H7 (cell line): ENCODE data around the gene ECHDC1. TPM values are rescaled to one million over a fixed set of nuclear protein-coding genes. Genes with fewer than 3 reads are reported as not detected.

ENCODE experiments used
- DNase-seq: peaks from one replicate; pipeline ENCODE4 v3.0.0; 2012
- H3K27me3 ChIP-seq: 2 replicates; pipeline ENCODE4 v1.6.0; 2011; ENCODE audit warnings: mild to moderate bottlenecking, low read length; ENCODE audit not compliant: control insufficient read depth, insufficient read depth
- H3K36me3 ChIP-seq: replicated peaks from 2 replicates; pipeline ENCODE4 v1.5.1; 2011; ENCODE audit warnings: low read length; ENCODE audit not compliant: control insufficient read depth, insufficient read depth
- H3K4me3 ChIP-seq: 2 replicates; pipeline ENCODE4 v1.5.1; 2011; ENCODE audit warnings: low read depth, mild to moderate bottlenecking, control low read depth, low read length, moderate library complexity; ENCODE audit not compliant: insufficient read depth
- total RNA-seq: library from RNA; depleted of rRNA; stranded (reverse); fragments of >200 nt; shearing (Covaris generic); gene quantifications from 2 replicates; pipeline ENCODE4 v1.2.3, GENCODE V29; 2014; rRNA removed

Gene ECHDC1
- total RNA-seq, 1 experiment from 2014 or later, result 48.8 TPM

DNA sequence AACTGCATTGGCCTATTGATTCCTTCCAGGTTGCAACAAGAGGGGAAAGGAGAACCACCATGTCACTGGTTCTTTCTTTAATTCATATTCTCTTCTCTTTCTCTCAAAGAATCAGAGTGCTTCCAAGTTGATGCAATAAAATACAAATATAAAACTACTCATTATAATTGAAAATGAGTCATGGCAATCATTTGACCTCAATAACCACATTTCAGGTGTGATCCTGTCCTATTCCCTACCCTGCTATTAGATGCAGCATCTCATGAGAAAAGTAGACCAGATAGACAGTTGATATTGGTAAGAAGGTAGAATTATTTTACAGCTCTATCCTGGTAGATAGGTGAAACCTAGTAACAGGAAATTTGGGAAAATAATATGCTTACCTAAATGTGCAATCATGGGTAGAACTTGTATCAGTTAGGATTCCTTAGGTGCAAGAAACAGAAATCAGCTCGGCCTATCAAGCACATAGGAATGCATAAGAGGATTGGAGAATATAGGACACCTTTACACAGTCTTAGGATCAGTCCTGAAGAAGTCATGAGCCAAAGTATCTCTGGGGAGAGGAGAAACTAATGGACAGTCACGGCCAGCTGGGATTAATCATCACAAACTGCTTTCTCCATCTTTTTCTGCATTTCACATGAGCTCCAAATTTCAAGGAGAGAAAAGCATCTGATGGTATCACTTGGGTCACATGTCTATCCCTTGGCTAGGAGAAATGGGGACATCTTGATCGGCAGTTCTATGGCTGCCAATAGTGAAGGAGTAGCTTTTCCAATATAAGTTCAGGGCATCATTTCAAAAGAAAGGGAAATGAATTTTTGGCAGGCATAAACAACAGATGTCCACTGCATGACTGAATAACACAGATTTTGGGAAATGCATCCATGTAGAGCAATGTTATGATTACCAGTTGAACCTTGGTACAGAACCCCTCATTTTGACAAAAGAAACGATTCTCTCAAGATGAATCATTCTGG lies 96.0 kb downstream of the ECHDC1 start:
- DNase-seq, result no peak
- Histone ChIP-seq H3K27me3 (no peaks in the 10 kb centered on the region), H3K36me3 (no peaks in the 10 kb centered on the region), H3K4me3 (no peak overlapping the region)

- Histone ChIP-seq H3K36me3 (no peaks in the 10 kb centered on the region), H3K27me3 (no peaks in the 10 kb centered on the region), H3K4me3 (no peak overlapping the region)
- no peak for DNase-seq
Measured at GRCh38 chr6:127243501-127243900, 99.9 kb downstream of the ECHDC1 start.

Other genes with a start within 250 kb of the ECHDC1 start
- gene RSPO3, start 224.9 kb downstream of the ECHDC1 start, total RNA-seq, result not detected in 2 replicates
- gene RNF146, start 76.7 kb downstream of the ECHDC1 start, total RNA-seq, result 27.5 and 36.2 TPM in 2 replicates
- gene KIAA0408, start 115.8 kb upstream of the ECHDC1 start, total RNA-seq, result 0.55 and 2.3 TPM in 2 replicates
- not detected in 2 replicates for gene C6orf58, start 233.6 kb upstream of the ECHDC1 start, total RNA-seq